HUES48 (cell line): ENCODE data around the gene PANX1.
A peak's percentile ranks its signal among the peaks of the same experiment; 100 is the strongest.

Experiments
- H3K27ac ChIP-seq: one replicate; pipeline ENCODE4 v1.7.0; 2013; ENCODE audit warnings: low read depth, low read length, inconsistent platforms
- H3K27me3 ChIP-seq: 2 replicates; pipeline ENCODE4 v1.6.1; 2013; ENCODE audit warnings: mild to moderate bottlenecking, low read length; ENCODE audit not compliant: control insufficient read depth, insufficient read depth
- H3K36me3 ChIP-seq: 2 replicates; pipeline ENCODE4 v1.6.1; 2013; ENCODE audit warnings: low read length; ENCODE audit not compliant: control insufficient read depth, insufficient read depth
- H3K4me1 ChIP-seq: 2 replicates; pipeline ENCODE4 v1.6.1; 2013; ENCODE audit warnings: mild to moderate bottlenecking, low read length; ENCODE audit not compliant: control insufficient read depth, insufficient read depth
- H3K4me3 ChIP-seq: 2 replicates; pipeline ENCODE4 v1.5.1; 2013; ENCODE audit warnings: mild to moderate bottlenecking, low read depth, low read length
- H3K9ac ChIP-seq: 2 replicates; pipeline ENCODE4 v1.6.1; 2013; ENCODE audit warnings: mild to moderate bottlenecking, low read depth, low read length, moderate library complexity
- H3K9me3 ChIP-seq: 2 replicates; pipeline ENCODE4 v1.6.1; 2013; ENCODE audit warnings: low read length; ENCODE audit not compliant: control insufficient read depth, insufficient read depth

PANX1 gene

DNA sequence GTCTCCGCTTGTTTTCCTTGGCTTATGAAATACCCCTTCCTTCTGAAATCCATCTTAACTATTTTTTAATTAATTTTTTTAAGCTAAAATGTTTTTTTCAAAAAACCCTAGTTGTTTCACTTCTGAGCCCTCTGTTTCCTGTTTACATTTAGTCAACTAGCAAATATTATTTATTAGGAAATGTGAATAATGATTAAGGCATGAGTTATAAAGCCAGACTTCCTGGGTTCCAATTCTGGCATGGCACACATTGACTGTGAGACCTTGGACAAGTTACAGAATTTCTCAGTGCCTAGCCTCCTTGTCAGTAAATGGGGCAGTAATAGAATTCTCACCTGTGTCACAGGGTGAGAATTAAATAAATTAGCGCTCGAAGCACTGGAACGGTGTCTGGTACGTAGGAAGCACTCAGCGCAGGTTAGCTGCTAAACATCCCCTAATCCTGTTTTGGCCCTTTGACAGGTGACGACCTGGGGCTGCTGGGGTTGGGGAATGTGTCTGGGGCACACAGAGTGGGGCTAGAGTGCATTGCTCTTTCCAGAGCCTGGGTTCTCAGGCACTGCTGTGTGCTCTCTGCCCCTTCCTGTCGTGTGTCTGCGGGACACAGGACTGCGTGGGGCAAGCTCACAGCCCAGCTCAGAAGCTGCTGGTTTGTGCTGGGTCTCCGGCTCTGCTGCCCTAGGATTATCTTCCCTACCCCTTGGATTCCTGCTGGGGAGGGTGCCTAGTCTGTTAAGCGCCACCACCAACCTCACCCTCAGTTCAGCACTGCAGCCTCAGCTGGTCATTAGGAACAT is 13.1 kb downstream of the PANX1 start:
- H3K9ac ChIP-seq, result no peak overlapping the region

DNA sequence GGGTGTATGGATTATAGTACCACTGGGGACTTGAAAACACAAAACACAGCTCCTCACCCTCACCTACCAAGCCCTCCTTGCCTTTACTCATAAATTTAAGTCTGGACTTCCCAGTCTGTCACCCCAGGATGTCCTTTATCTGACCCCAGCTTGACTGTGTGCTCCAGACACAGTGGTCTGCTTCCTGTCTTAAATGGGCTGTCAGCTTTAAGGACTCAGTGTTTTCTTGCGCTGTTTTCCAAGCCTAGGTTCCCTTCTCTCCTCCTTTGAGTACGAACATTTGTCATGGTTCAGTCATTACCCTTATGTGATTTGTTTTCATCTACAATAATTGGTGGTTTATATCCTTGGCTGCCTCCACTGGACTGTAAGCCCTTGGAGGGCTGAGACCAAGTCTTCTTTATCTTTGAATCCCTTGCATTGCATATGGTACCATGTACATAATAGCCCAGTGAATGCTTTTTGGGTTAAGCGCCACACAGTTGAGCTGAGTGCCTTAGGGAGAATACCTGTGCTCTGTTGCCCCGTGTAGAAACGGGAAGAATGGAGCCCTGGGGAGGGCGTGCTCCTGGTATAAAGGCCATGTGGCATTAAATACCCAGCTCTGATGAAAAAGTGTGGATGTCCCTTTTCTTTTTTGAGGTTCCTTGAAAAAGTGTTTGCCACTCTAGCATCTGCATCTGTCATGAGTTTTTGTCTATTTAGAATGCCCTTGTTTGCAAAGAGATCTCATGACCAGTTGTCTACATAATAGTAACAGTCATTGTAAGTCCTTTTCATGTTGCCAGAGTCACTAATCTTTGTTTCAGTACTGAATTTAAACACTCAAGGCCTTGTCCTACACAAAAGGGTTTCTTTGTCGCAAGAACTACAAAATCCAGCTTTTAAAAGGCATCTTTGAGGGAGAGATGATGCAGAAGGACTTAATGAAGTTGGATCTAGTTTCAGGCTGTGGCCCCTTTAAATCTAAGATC is 14.0 kb downstream of the PANX1 start:
- Histone ChIP-seq H3K27ac (peak overlapping the region; percentile 7), H3K9me3 (no peaks in the 10 kb centered on the region), H3K27me3 (no peaks in the 10 kb centered on the region), H3K36me3 (no peaks in the 10 kb centered on the region), H3K4me1 (peaks cover 33% of the 10 kb centered on the region), H3K4me3 (no peak overlapping the region), H3K9ac (no peak overlapping the region)

More for the DNA sequence above, 13.1 kb downstream of the PANX1 start:
- Histone ChIP-seq H3K4me3 (no peak overlapping the region), H3K27ac (peak overlapping the region; percentile 7), H3K27me3 (no peaks in the 10 kb centered on the region), H3K9me3 (no peaks in the 10 kb centered on the region), H3K36me3 (no peaks in the 10 kb centered on the region), H3K4me1 (peaks cover 33% of the 10 kb centered on the region)

DNA sequence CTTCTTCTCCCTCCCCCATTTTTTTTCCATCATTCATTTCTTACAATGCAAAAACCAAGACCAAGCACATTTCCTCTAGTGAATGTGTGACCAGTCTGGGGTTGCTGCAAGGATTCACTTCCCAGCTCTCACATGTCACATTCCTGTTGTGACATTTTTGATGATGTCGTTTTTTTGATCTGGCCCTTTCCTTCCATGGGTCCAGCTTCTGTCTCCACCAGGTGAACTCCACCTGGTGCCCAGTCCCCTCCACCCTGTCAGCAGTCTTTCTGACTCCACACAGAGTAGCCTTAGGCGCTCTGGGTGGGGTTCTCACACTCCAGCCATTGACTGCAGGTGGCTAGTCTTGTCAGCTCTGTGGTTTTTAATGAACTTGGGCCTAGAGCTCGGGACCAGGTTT is 15.6 kb downstream of the PANX1 start:
- H3K4me3 ChIP-seq, result no peak overlapping the region
- peaks cover 37% of the 10 kb centered on the region for H3K4me1 ChIP-seq
- no peak overlapping the region for H3K9ac ChIP-seq
- H3K27ac ChIP-seq, result no peak overlapping the region
- no peaks in the 10 kb centered on the region for H3K27me3 ChIP-seq
- H3K36me3 ChIP-seq, result no peaks in the 10 kb centered on the region
- H3K9me3 ChIP-seq, result no peaks in the 10 kb centered on the region

DNA sequence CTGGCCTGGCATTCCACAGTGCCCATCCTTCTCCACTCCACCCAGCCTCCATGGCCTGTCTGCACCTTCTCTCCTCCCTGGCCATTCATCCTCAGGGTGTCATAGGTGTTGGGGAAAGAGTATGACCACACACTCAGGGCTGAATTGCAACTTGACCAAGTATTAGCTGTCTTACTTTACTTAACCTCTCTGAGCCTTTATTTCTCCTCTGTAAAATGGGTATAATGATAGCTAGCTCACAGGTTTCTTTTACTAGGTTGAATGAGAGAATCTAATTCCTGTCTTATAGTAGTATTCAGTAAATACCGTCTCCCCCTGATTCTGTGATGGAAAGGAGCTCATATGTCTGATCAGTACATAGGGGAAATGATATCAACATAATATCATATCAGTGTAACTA is 16.0 kb downstream of the PANX1 start:
- Histone ChIP-seq H3K27ac (no peak overlapping the region), H3K4me3 (no peak overlapping the region), H3K9ac (no peak overlapping the region), H3K4me1 (peaks cover 41% of the 10 kb centered on the region), H3K36me3 (no peaks in the 10 kb centered on the region), H3K27me3 (no peaks in the 10 kb centered on the region), H3K9me3 (no peaks in the 10 kb centered on the region)

DNA sequence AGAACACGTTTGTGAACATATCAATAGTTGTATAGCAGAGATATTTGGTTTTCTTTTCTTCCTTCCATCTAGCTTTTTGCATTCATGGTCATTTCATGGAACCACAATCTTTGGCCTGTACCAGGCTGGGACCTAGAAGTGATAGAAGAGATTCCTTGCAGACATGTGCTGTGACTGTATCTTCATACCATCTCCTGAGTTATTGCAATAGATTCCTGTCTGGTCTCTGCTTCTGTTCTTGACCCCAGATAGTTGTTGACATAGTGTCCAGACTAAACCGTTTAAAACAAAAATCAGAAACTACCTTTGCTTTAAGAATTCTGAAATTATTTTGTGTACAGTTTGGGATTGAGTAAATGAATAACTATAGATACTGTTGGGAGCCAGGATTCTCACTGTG is 16.8 kb downstream of the PANX1 start:
- Histone ChIP-seq H3K4me1 (peaks cover 45% of the 10 kb centered on the region), H3K9ac (no peak overlapping the region), H3K9me3 (no peaks in the 10 kb centered on the region), H3K36me3 (no peaks in the 10 kb centered on the region), H3K27me3 (no peaks in the 10 kb centered on the region), H3K4me3 (no peak overlapping the region), H3K27ac (no peak overlapping the region)

DNA sequence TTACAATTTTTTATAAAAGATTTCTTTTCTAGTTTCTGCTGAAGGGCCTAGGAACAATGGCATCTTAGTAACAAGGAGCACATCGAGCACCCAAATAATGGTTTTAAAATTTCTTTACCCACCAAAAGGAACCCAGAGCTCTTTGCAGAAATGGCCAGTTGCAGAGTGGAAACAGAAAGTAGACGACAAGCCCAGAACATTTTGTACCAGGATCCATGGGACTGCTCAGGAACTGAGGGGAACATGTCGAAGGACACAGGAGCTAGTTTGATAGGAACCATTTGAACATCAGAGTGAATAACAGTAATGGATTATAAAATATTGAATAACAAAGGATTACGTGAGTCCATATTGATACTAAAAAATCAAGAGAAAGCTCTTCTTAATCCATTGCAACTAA is 17.3 kb downstream of the PANX1 start:
- H3K27me3 ChIP-seq, result no peaks in the 10 kb centered on the region

DNA sequence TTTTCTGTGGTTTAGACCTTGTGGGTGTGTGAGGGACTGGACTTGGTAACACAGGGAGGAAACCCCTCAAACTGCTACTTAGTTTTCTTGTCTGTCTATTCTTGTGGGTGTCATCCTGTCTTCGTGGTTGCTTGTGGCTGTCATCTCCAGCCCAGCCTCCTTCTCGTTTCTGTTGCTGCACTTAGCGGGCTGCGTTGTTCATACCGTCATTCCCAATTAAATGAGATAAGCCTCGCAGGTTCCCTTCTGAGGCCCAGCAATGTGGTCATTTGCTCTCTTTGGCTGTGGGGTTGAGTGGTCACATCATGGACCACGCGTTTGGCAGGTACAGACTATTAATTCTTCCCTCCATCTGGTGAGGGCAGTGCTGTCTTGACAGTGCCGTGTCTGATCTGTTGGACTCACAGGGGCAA is 18.8 kb downstream of the PANX1 start:
- Histone ChIP-seq H3K4me3 (no peak overlapping the region), H3K27me3 (no peaks in the 10 kb centered on the region), H3K36me3 (no peaks in the 10 kb centered on the region), H3K9me3 (no peaks in the 10 kb centered on the region), H3K4me1 (peaks cover 47% of the 10 kb centered on the region), H3K27ac (no peak overlapping the region), H3K9ac (no peak overlapping the region)

More for the DNA sequence above, 17.3 kb downstream of the PANX1 start:
- Histone ChIP-seq H3K4me3 (no peak overlapping the region), H3K27ac (no peak overlapping the region), H3K9ac (no peak overlapping the region), H3K36me3 (no peaks in the 10 kb centered on the region), H3K9me3 (no peaks in the 10 kb centered on the region), H3K4me1 (peaks cover 47% of the 10 kb centered on the region)

DNA sequence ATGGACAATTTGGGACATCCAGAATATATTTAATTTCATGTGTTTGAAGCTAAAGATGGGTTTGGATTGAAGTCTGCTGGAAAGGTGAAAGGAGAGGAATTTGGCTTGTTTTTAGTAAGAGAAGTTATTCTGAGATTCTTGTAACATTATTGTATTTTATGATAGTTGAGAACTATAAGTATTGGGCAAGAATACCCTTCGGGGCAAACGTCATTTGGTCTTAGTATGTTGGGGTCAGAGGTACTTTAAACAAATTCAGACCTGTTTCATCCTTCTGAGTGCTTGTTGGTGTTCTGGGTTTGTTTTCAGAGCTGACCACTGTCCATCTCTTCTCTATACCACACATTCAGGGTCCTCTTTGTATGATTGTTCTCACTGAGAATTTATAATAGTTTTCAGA is 19.5 kb downstream of the PANX1 start:
- no peaks in the 10 kb centered on the region for H3K27me3 ChIP-seq
- H3K4me1 ChIP-seq, result peaks cover 46% of the 10 kb centered on the region
- no peak overlapping the region for H3K27ac ChIP-seq
- no peaks in the 10 kb centered on the region for H3K9me3 ChIP-seq
- H3K9ac ChIP-seq, result no peak overlapping the region
- H3K4me3 ChIP-seq, result no peak overlapping the region
- 0 out of 2 replicates have a peak, but pooled peaks cover under 1% of the 10 kb centered on the region for H3K36me3 ChIP-seq

DNA sequence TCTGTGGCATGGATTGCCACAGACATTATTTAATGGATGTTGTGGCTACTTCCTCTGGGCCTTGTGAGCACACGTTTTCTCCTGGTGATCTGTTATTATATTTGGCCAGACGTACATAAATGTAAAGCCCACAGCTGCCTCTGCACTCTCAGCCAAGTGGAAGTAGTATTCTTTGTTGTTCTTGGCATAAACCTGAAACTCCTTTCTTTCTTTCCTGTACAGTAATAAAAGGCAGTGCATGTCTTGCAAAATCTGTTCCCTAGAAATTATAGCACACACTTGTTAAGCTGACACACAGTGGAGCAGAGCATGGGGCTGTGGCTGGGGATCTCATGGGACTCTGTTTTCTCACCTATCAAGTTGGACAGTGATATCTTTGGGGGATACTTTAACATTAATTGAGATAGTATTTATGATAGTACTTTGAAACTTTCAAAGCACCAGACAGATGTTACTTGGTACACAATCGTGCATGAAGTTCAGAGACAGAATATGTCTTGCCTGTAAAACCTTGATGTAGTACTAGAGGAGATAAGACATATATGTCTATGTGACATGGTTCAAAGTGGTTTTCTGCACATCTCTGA is 20.9 kb downstream of the PANX1 start:
- Histone ChIP-seq H3K36me3 (peaks cover 13% of the 10 kb centered on the region), H3K4me3 (no peak overlapping the region), H3K4me1 (peaks cover 45% of the 10 kb centered on the region), H3K27me3 (no peaks in the 10 kb centered on the region), H3K9ac (no peak overlapping the region), H3K9me3 (no peaks in the 10 kb centered on the region), H3K27ac (no peak overlapping the region)

DNA sequence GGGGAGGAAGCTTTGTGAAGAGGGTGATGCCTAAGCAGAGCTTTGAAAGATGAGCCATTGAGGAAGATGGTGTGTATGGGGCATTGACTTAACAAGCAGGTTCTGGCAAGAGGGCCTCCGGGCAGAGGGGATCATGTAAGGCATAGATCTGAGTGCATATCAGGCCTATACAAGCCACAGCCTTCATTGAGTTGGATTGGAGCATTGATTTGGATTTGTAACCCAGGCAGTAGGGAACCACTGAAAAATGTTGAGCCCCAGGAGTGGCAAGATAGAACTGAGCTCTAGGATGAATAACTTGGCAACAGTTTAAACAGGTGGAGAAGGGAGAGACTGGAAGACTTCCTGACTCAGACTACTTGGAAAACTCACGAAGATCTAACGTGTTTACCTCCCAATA is 21.4 kb downstream of the PANX1 start:
- H3K9ac ChIP-seq, result no peak overlapping the region
- H3K4me3 ChIP-seq, result no peak overlapping the region
- H3K4me1 ChIP-seq, result peaks cover 45% of the 10 kb centered on the region
- H3K27ac ChIP-seq, result no peak overlapping the region
- peaks cover 16% of the 10 kb centered on the region for H3K36me3 ChIP-seq
- no peaks in the 10 kb centered on the region for H3K27me3 ChIP-seq
- no peaks in the 10 kb centered on the region for H3K9me3 ChIP-seq
